SU-DHL-6 (cell line): ENCODE results near the gene ETV1.

ENCODE experiments used
- H2AFZ ChIP-seq: fragments of 200-600 bp; sonication (generic); 2 replicates; pipeline ENCODE4 v1.6.1; 2014; ENCODE audit warnings: low read depth, mild to moderate bottlenecking, moderate library complexity, mixed read lengths, antibody characterized with exemption, low read length; ENCODE audit not compliant: severe bottlenecking
- H3F3A ChIP-seq: fragments of 200-600 bp; shearing (Covaris generic); 2 replicates; pipeline ENCODE4 v1.6.0; 2016; ENCODE audit warnings: antibody characterized with exemption, mild to moderate bottlenecking; ENCODE audit not compliant: insufficient read depth
- H3K27ac ChIP-seq: fragments of 200-600 bp; sonication (generic); 2 replicates; pipeline ENCODE4 v1.5.1; 2016; ENCODE audit warnings: low read depth, mild to moderate bottlenecking, low read length, moderate library complexity, mixed read lengths
- H3K27me3 ChIP-seq: fragments of 200-600 bp; sonication (generic), shearing (Covaris generic); 2 replicates; pipeline ENCODE4 v1.6.0; 2014; ENCODE audit warnings: mild to moderate bottlenecking, low read length
- H3K36me3 ChIP-seq: fragments of 200-600 bp; sonication (generic); 2 replicates; pipeline ENCODE4 v1.6.1; 2014; ENCODE audit warnings: mild to moderate bottlenecking, low read length, mixed read lengths
- H3K4me2 ChIP-seq: fragments of 300-600, 200-600 bp; shearing (Covaris generic), sonication (generic); 2 replicates; pipeline ENCODE4 v1.6.0; 2014; ENCODE audit warnings: low read length, low read depth, mild to moderate bottlenecking; ENCODE audit not compliant: poor library complexity, severe bottlenecking
- H3K4me3 ChIP-seq: fragments of 200-600 bp; sonication (generic); 2 replicates; pipeline ENCODE4 v1.5.1; 2014; ENCODE audit warnings: antibody characterized with exemption, low read length, mild to moderate bottlenecking, mixed read lengths; ENCODE audit not compliant: insufficient read depth, poor library complexity, severe bottlenecking
- H3K79me2 ChIP-seq: fragments of 200-600 bp; sonication (generic); 2 replicates; pipeline ENCODE4 v1.6.1; 2014; ENCODE audit warnings: mild to moderate bottlenecking, low read length, moderate library complexity; ENCODE audit not compliant: insufficient read depth
- H3K9ac ChIP-seq: fragments of 200-600 bp; sonication (generic); 2 replicates; pipeline ENCODE4 v1.7.0; 2014; ENCODE audit warnings: mild to moderate bottlenecking, low read length
- H3K9me2 ChIP-seq: fragments of 200-600 bp; sonication (generic); replicated peaks from 2 replicates; pipeline ENCODE4 v1.6.1; 2014; ENCODE audit warnings: low read length; ENCODE audit not compliant: insufficient read depth
- H3K9me3 ChIP-seq: fragments of 200-600 bp; sonication (generic); 2 replicates; pipeline ENCODE4 v1.6.1; 2014; ENCODE audit warnings: low read length, mixed read lengths; ENCODE audit not compliant: insufficient read depth
- H4K20me1 ChIP-seq: fragments of 200-600 bp; sonication (generic); 2 replicates; pipeline ENCODE4 v1.6.1; 2014; ENCODE audit warnings: low read depth, mild to moderate bottlenecking, antibody characterized with exemption, low read length, moderate library complexity, mixed read lengths
- CTCF ChIP-seq: fragments of 200-600 bp; sonication (generic); IDR thresholded peaks from one replicate; pipeline ENCODE4 v1.5.1; 2017; ENCODE audit warnings: antibody characterized with exemption, mild to moderate bottlenecking, low read length, moderate library complexity; ENCODE audit not compliant: insufficient read depth, poor library complexity, severe bottlenecking
- EZH2phosphoT487 ChIP-seq: fragments of 200-600 bp; sonication (generic), shearing (Covaris generic); conservative IDR thresholded peaks from 2 replicates; pipeline ENCODE4 v1.6.1; 2018; ENCODE audit warnings: mild to moderate bottlenecking, antibody characterized with exemption, low read length, moderate library complexity, mixed read lengths

The ETV1 gene

GRCh38 chr7:13982940-13983677 is 6.4 kb downstream of the ETV1 start:
- Histone ChIP-seq H2AFZ (no peak overlapping the region), H4K20me1 (no peaks in the 10 kb centered on the region; the same call in 1 of the 2 replicates), H3K4me3 (no peak overlapping the region), H3K27me3 (no peaks in the 10 kb centered on the region), H3K36me3 (no peaks in the 10 kb centered on the region), H3K9me3 (no peaks in the 10 kb centered on the region), H3K27ac (no peak overlapping the region), H3K9me2 (no peaks in the 10 kb centered on the region), H3K4me2 (no peak overlapping the region), H3K9ac (no peak overlapping the region), H3F3A (no peaks in the 10 kb centered on the region), H3K79me2 (no peaks in the 10 kb centered on the region)
- TF ChIP-seq CTCF (no peak), EZH2phosphoT487 (no peak)

- H3K36me3 ChIP-seq, result no peaks in the 10 kb centered on the region
- no peaks in the 10 kb centered on the region for H3K27me3 ChIP-seq
- no peaks in the 10 kb centered on the region for H3K9me3 ChIP-seq
- H3K79me2 ChIP-seq, result no peaks in the 10 kb centered on the region
- no peaks in the 10 kb centered on the region; the same call in 1 of the 2 replicates for H4K20me1 ChIP-seq
- H3K4me2 ChIP-seq, result no peak overlapping the region
- no peak for TF ChIP-seq CTCF
- no peak for TF ChIP-seq EZH2phosphoT487
- H3K27ac ChIP-seq, result no peak overlapping the region
- no peaks in the 10 kb centered on the region for H3K9me2 ChIP-seq
- no peak overlapping the region for H2AFZ ChIP-seq
- H3F3A ChIP-seq, result no peaks in the 10 kb centered on the region
- no peak overlapping the region for H3K4me3 ChIP-seq
- no peak overlapping the region for H3K9ac ChIP-seq
Observed at GRCh38 chr7:13981070-13981469, 8.4 kb downstream of the ETV1 start.

- Histone ChIP-seq H3K36me3 (no peaks in the 10 kb centered on the region), H3K9ac (no peak overlapping the region), H3K27ac (no peak overlapping the region), H3F3A (no peaks in the 10 kb centered on the region), H3K9me2 (no peaks in the 10 kb centered on the region), H3K4me3 (no peak overlapping the region), H3K9me3 (no peaks in the 10 kb centered on the region), H3K4me2 (no peak overlapping the region), H3K27me3 (no peaks in the 10 kb centered on the region), H2AFZ (no peak overlapping the region), H4K20me1 (no peaks in the 10 kb centered on the region; the same call in 1 of the 2 replicates), H3K79me2 (no peaks in the 10 kb centered on the region)
- TF ChIP-seq CTCF (no peak), EZH2phosphoT487 (no peak)
Observed at GRCh38 chr7:13980474-13980873, 9.0 kb downstream of the ETV1 start.
